ENCODE data around the gene SCPEP1.

The SCPEP1 gene

GRCh38 chr17:57051886-57052361 lies 74.0 kb downstream of the SCPEP1 start:
- TF ChIP-seq CTCF (IDR thresholded peaks at IDR 0.05; ENCODE audit: low read depth, low read length): no peak
- H3K4me3 ChIP-seq (ENCODE audit: low read depth, low read length): no peak overlapping the region

All from WI38 (cell line).